ENCODE results near the gene YIF1A.
"Not testable (repeated sequence)": the region's sequence is repeated elsewhere in the genome, so short reads cannot be mapped to it uniquely, and the experiment has no call there.

The YIF1A gene

GRCh38 chr11:66268244-66268951 is 20.5 kb downstream of the YIF1A start, which contains the start of gene RAB1B:
Gene RAB1B, plus strand, starts transcription at chr11:66268639. Its CDS starts 41 bp downstream, at chr11:66268680.
- peak; percentile 98 for DNase-seq

DNA sequence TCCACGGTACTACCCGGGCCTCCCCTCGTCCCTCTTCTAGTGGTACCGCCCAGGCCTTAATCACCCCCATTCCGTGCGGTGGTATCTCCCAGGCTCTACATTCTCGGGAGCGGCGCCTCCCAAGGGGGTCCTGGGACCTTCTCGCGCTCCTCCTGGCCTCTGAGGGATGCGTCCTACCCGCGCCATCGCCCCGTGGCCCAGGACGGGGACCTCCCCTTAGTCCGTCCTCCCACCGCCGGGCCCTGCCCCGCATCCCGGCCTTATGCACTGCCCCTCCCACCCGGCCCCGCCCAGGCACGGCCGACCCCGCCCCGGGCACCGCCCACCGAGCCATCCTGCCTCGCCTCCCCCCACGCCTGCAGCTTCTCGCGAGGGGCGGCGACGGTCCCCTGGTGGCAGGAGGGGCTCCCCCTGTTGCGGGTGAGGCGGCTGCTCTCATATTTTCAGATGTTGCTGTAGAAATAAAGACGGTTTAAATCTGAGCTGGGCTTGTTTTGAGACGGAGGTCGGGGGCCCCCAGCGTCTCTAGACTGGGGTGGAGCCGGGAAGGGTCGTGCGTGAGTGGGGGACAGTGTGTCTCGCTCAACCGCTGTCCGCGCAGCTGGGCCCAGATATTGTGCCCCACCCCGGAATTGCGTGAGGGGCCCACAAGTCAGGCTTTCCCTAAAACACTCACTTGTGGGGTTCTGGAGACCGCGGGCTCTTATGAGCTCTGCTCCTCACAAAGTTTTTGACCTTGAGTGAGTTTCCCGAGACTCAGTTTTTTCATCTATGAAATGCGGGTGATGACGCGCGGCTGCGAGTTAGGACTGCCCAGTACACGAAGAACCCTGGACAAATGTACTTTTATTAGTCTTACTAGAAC is 21.3 kb downstream of the YIF1A start:
- DNase-seq: peak; percentile 50

DNA sequence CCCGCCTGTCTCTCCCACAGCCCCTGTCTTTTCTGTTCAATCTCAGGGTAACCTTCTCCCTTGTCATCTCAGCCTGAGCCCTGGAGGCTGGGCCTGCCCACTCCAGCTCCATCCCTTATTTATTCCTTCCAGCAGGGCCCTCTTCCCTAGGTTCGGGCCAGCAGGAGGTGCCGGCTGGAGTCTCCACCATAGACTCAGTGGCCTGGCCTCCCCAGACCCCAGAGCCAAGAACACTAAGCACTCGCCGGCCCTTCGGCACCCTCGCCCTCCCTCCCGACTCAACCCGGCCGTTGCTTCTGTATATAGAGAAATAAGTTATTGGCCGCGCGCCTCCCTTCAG is 21.9 kb downstream of the YIF1A start:
- DNase-seq: no peak

GRCh38 chr11:66266378-66267038 is 22.4 kb downstream of the YIF1A start:
- no peak for DNase-seq

DNA sequence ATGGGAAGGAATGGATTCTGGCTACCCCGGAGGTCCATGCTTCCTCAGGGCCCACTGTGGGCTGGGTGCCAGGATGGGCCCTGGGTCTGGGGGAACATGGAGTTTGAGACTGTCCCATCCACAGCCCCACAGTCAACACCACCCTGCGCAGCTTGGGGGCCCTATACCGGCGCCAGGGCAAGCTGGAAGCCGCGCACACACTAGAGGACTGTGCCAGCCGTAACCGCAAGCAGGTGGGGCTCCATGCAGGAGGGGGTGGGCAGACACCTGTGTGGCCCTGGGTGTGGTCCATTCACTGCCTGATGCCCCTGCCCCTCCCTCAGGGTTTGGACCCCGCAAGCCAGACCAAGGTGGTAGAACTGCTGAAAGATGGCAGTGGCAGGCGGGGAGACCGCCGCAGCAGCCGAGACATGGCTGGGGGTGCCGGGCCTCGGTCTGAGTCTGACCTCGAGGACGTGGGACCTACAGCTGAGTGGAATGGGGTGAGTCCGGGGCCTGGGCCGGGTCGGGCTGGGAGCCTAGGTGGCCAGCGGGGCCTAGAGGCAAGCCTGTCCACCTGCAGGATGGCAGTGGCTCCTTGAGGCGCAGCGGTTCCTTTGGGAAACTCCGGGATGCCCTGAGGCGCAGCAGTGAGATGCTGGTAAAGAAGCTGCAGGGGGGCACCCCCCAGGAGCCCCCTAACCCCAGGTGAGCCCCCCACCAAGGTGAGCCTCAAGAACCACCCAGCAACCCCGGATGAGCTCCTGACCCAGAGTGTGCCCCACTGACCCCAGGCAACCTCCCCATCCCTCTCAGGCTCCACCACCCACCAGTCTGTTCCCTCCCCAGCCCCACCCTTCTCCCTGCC is 23.2 kb downstream of the YIF1A start:
- DNase-seq: no peak

DNA sequence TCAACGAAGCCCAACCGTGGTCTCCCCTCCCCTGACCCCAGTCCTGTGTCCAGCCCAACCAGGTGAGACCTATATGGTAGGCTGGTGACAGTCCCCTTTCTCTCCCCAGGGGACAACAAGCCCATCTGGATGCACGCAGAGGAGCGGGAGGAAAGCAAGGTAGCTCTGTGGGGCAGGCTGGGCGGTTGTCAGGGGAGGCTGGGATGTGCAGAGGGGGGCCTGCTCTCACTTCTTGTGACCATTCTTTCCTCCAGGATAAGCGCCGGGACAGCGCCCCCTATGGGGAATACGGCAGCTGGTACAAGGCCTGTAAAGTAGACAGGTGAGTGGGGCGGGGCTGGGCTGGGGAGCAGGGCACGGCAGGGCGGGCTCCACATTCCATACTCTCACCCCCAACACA is 24.0 kb downstream of the YIF1A start:
- no peak for DNase-seq

DNA sequence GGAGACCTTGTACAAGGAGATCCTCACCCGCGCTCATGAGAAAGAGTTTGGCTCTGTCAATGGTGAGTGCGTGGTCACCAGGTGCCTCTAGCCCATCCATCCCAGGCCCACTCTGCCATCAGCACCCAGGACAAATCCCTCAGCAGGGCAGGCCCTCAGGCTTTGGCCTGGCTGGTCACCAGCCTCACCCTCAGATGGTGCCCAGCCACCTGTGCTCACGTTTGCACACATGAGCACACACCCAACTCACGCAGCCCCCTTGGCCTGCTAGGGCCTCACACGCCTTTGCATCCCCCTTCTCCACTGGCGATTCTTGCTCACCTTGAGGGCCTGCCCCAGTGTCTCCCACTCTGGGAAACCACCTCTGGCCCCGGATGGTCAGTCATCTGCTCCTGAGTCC is 24.6 kb downstream of the YIF1A start:
- DNase-seq: no peak

DNA sequence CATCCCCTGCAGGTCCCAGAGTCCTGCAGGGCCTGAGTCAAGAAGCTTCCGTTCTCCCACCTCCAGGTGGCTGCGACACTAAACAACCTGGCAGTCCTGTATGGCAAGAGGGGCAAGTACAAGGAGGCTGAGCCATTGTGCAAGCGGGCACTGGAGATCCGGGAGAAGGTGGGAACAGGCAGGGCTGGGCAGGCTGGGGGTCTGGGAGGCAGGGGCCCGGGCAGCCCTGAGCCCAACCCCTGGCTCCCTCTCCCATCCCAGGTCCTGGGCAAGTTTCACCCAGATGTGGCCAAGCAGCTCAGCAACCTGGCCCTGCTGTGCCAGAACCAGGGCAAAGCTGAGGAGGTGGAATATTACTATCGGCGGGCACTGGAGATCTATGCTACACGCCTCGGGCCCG is 25.2 kb downstream of the YIF1A start:
- DNase-seq: no peak

- no peak for DNase-seq
Observed at GRCh38 chr11:66263231-66263630, 25.7 kb downstream of the YIF1A start.

DNA sequence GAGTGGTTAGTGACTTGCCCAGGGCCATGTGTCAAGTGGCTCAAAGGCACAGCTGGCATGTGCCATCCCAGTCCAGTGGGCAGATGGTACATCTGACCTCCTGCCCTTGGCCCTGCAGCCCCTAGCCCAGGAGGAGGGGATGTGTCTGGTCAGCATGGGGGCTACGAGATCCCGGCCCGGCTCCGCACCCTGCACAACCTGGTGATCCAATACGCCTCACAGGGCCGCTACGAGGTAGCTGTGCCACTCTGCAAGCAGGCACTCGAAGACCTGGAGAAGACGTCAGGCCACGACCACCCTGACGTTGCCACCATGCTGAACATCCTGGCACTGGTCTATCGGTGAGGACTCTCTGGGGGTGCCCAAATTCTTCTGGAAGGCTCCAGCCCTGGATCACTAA is 26.2 kb downstream of the YIF1A start:
- DNase-seq: no peak

DNA sequence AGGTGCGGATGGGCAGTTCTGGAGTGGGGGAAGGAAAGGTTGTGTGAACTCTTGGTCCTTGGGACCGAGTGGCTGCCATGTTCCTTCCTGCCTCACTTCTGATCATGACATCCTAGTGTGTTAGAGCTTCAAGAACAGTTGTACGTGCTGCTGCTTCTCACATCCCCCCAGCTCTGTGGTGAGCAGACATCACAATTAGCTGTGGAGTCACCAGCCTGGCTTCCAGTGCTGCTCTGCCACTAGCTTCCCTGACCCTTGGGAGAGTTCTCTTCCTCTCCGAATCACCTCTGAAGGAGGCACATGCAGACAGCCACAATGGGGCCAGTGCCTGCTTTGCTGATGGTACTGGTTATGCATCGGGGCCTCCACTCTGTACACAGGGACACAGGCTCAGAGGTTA is 26.8 kb downstream of the YIF1A start:
- DNase-seq: no peak

GRCh38 chr11:66261578-66261977 is 27.4 kb downstream of the YIF1A start:
- DNase-seq: no peak

- peak; percentile 19 for DNase-seq
Observed at GRCh38 chr11:66259956-66260355, 29.0 kb downstream of the YIF1A start.

GRCh38 chr11:66259225-66259624 is 29.7 kb downstream of the YIF1A start:
- DNase-seq: no peak

GRCh38 chr11:66258473-66258893 is 30.5 kb downstream of the YIF1A start:
- no peak for DNase-seq

GRCh38 chr11:66253081-66253480 is 35.9 kb downstream of the YIF1A start:
- DNase-seq: not testable (repeated sequence)

DNA sequence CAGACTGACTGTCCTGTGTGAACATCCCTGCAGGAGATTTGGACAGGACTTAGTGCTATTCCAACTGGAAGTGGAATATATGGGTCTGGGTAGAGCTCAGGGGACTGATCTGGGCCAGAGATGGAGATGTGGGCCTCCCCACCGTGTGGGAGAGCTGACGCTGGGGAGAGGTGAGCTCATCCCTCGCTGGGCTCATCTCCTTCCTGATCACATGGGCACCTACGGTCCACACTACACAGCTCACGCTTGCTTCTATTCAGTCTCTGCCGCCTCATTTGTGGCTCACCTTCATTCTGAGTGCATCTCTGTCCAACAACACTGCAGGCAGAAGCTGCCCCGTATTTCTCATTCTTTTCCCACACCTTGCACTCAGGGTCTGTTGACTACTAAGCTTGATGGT is 37.1 kb downstream of the YIF1A start:
- DNase-seq: no peak

DNA sequence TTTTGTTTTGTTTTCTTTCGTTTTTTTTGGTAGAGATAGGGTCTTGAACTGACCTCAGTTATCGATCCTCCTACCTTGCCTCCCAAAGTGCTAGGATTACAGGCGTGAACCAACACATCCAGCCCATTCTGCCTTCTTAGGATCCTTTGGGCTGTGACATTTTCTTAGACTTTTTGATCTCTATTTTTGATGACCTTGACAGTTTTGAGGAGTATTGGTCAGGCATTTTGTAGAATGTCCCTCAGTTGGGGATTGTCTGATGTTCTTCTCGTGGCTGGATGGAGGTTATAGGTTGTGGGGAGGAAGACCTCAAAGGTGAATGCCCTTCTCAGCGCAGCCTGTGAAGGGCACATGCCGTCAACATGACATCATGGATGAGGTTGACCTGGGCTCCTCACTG is 40.0 kb downstream of the YIF1A start:
- DNase-seq: no peak

DNA sequence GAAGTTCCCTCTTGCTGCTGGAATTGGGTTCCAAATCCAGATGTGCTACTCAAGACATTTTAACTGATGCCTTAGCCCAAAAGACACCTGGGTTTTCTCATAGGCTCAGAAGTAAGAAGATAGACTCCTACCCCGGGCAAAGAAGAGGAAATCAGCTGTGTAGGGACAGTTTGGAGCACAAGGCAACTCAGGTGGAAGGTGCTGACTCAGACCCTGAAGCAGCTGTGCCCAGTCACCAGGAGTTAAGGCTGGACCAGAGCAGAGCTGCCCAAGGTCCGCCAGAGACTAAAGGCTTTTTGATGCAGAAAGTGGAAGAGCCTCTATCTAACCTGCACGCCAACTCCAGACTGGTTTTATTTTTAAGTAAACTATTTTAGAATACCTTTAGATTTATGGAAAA is 41.1 kb downstream of the YIF1A start:
- DNase-seq: no peak

- no peak for DNase-seq
Observed at GRCh38 chr11:66247295-66247694, 41.6 kb downstream of the YIF1A start.

DNA sequence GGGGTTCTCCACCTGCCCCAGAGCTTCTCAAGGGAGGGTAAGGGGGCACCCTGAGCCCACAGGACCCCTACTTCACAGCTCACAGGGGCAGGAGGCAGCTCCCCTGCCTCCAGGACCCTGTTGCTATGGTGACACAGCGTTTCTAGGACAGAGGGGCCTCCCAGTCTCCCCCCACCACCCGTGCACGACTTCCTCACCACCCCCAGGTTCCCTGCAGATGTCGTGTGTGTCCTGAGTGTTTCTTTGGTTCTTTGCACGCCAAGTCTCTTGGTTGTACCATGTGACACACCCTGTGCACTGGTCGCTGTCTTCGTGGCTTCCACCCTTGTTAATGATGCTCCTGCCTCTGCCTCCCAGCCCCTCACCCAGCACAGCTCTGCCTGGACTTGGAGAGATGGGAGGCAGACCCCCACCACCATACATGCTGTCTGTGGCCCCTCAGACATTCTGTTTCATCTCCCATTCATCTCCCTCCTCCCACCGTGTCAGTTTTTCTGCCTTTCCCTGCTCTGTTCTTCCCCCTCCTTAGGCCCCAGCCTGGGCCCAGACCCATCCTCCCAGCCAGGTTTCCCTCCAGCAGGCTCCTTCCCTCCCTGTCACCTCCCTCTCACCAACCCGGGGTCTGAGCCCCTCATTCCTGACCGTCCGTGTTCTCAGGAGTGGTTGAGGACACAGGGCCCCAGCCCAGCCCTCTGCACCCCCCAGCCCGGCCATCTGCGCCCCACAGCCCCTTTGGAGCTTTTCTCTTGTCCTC is 45.0 kb downstream of the YIF1A start:
- DNase-seq: no peak

Data from NCI-H1694 (cell line).